SU-DHL-6 (cell line): ENCODE results near the gene ZNF385A.

Experiments
- H2AFZ ChIP-seq: fragments of 200-600 bp; sonication (generic); 2 replicates; pipeline ENCODE4 v1.6.1; 2014; ENCODE audit warnings: low read depth, mild to moderate bottlenecking, moderate library complexity, mixed read lengths, antibody characterized with exemption, low read length; ENCODE audit not compliant: severe bottlenecking
- H3F3A ChIP-seq: fragments of 200-600 bp; shearing (Covaris generic); 2 replicates; pipeline ENCODE4 v1.6.0; 2016; ENCODE audit warnings: antibody characterized with exemption, mild to moderate bottlenecking; ENCODE audit not compliant: insufficient read depth
- H3K27ac ChIP-seq: fragments of 200-600 bp; sonication (generic); 2 replicates; pipeline ENCODE4 v1.5.1; 2016; ENCODE audit warnings: low read depth, mild to moderate bottlenecking, low read length, moderate library complexity, mixed read lengths
- H3K27me3 ChIP-seq: fragments of 200-600 bp; sonication (generic), shearing (Covaris generic); 2 replicates; pipeline ENCODE4 v1.6.0; 2014; ENCODE audit warnings: mild to moderate bottlenecking, low read length
- H3K36me3 ChIP-seq: fragments of 200-600 bp; sonication (generic); 2 replicates; pipeline ENCODE4 v1.6.1; 2014; ENCODE audit warnings: mild to moderate bottlenecking, low read length, mixed read lengths
- H3K4me2 ChIP-seq: fragments of 300-600, 200-600 bp; shearing (Covaris generic), sonication (generic); 2 replicates; pipeline ENCODE4 v1.6.0; 2014; ENCODE audit warnings: low read length, low read depth, mild to moderate bottlenecking; ENCODE audit not compliant: poor library complexity, severe bottlenecking
- H3K4me3 ChIP-seq: fragments of 200-600 bp; sonication (generic); 2 replicates; pipeline ENCODE4 v1.5.1; 2014; ENCODE audit warnings: antibody characterized with exemption, low read length, mild to moderate bottlenecking, mixed read lengths; ENCODE audit not compliant: insufficient read depth, poor library complexity, severe bottlenecking
- H3K79me2 ChIP-seq: fragments of 200-600 bp; sonication (generic); 2 replicates; pipeline ENCODE4 v1.6.1; 2014; ENCODE audit warnings: mild to moderate bottlenecking, low read length, moderate library complexity; ENCODE audit not compliant: insufficient read depth
- H3K9ac ChIP-seq: fragments of 200-600 bp; sonication (generic); 2 replicates; pipeline ENCODE4 v1.7.0; 2014; ENCODE audit warnings: mild to moderate bottlenecking, low read length
- H3K9me2 ChIP-seq: fragments of 200-600 bp; sonication (generic); replicated peaks from 2 replicates; pipeline ENCODE4 v1.6.1; 2014; ENCODE audit warnings: low read length; ENCODE audit not compliant: insufficient read depth
- H3K9me3 ChIP-seq: fragments of 200-600 bp; sonication (generic); 2 replicates; pipeline ENCODE4 v1.6.1; 2014; ENCODE audit warnings: low read length, mixed read lengths; ENCODE audit not compliant: insufficient read depth
- H4K20me1 ChIP-seq: fragments of 200-600 bp; sonication (generic); 2 replicates; pipeline ENCODE4 v1.6.1; 2014; ENCODE audit warnings: low read depth, mild to moderate bottlenecking, antibody characterized with exemption, low read length, moderate library complexity, mixed read lengths
- EZH2phosphoT487 ChIP-seq: fragments of 200-600 bp; sonication (generic), shearing (Covaris generic); conservative IDR thresholded peaks from 2 replicates; pipeline ENCODE4 v1.6.1; 2018; ENCODE audit warnings: mild to moderate bottlenecking, antibody characterized with exemption, low read length, moderate library complexity, mixed read lengths
- TF ChIP-seq, protein P1 (sequence below): fragments of 200-600 bp; sonication (generic); IDR thresholded peaks from one replicate; pipeline ENCODE4 v1.5.1; 2017; ENCODE audit warnings: antibody characterized with exemption, mild to moderate bottlenecking, low read length, moderate library complexity; ENCODE audit not compliant: insufficient read depth, poor library complexity, severe bottlenecking

ZNF385A gene

DNA sequence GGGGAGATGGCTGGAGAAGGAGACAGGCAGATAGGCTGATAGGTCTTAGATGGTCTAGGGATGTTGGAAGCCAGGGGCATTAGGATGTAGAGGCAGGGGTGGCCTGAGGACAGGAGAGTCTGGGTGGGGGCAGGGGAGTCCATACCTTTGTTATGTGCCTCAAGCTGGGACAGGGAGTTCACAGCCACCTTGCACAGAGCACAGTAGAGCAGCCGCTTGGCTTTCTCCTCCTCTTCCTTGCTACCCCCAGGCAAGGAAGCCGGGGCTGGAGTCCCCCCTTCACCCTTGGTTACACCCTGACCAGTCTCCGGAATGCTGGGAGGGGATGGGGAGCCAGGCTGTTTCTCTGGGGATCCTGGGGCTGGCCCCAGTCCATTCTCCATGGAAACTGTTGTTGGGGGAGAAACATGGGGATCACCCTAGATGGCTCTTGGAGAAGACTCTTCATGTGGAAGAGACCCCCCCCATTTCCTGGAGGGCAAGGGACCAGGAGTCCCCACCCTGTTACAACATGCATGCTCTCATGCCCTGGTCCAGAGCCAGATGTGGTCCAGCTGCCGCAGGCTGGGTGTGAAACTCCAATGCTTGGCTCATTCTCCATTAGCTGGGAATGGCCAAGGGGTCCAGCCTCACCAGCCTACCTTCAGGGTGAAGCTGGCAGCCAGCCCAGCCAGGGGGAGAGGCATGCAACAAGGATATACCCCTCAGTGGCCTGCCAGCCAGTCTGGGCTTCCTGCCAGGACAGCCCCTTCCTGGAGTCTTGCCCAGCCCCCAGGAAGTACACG lies 13.0 kb downstream of the ZNF385A start:
- Histone ChIP-seq H3K27me3 (no peaks in the 10 kb centered on the region), H4K20me1 (no peaks in the 10 kb centered on the region), H3K4me2 (no peak overlapping the region), H2AFZ (no peak overlapping the region), H3K36me3 (no peaks in the 10 kb centered on the region), H3K4me3 (no peak overlapping the region), H3K79me2 (no peaks in the 10 kb centered on the region), H3K9me3 (no peaks in the 10 kb centered on the region), H3K27ac (no peak overlapping the region), H3K9me2 (no peaks in the 10 kb centered on the region), H3K9ac (no peak overlapping the region), H3F3A (no peaks in the 10 kb centered on the region)
- TF ChIP-seq, protein P1, sequence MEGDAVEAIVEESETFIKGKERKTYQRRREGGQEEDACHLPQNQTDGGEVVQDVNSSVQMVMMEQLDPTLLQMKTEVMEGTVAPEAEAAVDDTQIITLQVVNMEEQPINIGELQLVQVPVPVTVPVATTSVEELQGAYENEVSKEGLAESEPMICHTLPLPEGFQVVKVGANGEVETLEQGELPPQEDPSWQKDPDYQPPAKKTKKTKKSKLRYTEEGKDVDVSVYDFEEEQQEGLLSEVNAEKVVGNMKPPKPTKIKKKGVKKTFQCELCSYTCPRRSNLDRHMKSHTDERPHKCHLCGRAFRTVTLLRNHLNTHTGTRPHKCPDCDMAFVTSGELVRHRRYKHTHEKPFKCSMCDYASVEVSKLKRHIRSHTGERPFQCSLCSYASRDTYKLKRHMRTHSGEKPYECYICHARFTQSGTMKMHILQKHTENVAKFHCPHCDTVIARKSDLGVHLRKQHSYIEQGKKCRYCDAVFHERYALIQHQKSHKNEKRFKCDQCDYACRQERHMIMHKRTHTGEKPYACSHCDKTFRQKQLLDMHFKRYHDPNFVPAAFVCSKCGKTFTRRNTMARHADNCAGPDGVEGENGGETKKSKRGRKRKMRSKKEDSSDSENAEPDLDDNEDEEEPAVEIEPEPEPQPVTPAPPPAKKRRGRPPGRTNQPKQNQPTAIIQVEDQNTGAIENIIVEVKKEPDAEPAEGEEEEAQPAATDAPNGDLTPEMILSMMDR, result no peak
- TF ChIP-seq EZH2phosphoT487, result no peak

DNA sequence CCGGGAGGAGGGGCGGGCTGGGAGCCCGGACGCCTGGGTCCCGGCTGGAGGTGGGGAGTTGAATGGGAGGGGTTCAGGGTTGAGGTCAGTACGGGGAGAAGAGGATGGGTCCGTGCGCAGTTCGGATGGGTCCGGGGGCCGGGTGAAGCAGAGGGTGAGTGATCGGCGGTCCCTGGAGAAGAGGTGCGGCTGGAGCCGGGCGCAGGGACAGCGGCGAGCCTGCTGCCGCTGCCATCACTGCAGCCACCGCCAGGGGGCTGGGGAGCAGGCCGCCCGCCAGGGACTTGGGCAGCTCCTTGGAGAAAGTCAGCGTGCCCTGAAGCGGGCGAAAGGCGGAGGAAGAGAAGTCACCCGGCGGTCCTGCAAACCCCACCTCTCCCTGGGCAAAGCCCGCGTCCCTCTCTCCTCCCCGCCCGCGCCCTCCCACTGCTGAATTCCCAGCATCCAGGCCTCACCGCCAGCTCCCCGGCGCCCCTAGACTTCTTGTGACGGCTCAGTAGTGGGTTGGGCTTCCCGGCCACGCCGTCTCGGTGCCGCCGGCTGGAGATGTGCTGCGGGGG lies 14.3 kb downstream of the ZNF385A start:
- H3K79me2 ChIP-seq, result no peaks in the 10 kb centered on the region
- no peak for TF ChIP-seq EZH2phosphoT487
- TF ChIP-seq, protein P1, result peak; percentile 36
- no peaks in the 10 kb centered on the region for H3F3A ChIP-seq
- H3K9me2 ChIP-seq, result no peaks in the 10 kb centered on the region
- no peaks in the 10 kb centered on the region for H3K27me3 ChIP-seq
- H3K4me2 ChIP-seq, result peak overlapping the region; percentile 58
- H3K4me3 ChIP-seq, result peak overlapping the region; percentile 38
- peak overlapping the region; percentile 62 for H2AFZ ChIP-seq
- H3K27ac ChIP-seq, result no peak overlapping the region
- no peaks in the 10 kb centered on the region for H3K36me3 ChIP-seq
- H4K20me1 ChIP-seq, result no peaks in the 10 kb centered on the region
- no peaks in the 10 kb centered on the region for H3K9me3 ChIP-seq
- H3K9ac ChIP-seq, result peak overlapping the region; percentile 45

DNA sequence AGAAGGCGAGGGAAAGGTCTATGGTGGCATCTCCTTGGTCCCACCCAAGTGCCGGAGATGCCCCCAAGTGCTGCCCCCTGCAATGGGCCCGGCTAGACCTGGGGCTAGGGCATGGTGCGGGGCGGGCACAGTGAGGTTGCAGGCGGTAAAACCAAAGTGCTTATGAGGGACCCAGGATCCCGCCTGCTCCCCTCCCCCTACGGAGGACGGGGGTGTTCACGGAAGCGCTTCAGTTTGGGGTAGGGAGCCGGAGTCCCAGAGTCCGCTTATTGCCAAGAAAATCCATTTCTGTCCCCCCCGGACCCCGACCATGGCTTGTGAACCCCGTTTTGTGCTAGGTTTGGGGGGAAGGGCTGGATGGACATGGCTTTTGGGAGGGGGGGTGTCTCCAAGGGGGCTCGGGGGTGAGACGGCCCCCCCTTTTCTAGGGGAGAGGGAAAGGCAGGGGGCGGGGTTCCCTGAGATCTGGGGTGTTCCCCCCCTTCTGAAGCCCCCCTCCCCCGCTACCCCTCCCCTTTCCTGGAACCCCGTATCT lies 14.9 kb downstream of the ZNF385A start:
- peak overlapping the region; percentile 15 for H3K27ac ChIP-seq
- H3K4me2 ChIP-seq, result peak overlapping the region; percentile 58
- H3K27me3 ChIP-seq, result no peaks in the 10 kb centered on the region
- TF ChIP-seq EZH2phosphoT487, result no peak
- TF ChIP-seq, protein P1, result no peak
- no peaks in the 10 kb centered on the region for H3K9me2 ChIP-seq
- no peaks in the 10 kb centered on the region for H3F3A ChIP-seq
- no peak overlapping the region for H2AFZ ChIP-seq
- H3K9me3 ChIP-seq, result no peaks in the 10 kb centered on the region
- H3K4me3 ChIP-seq, result peak overlapping the region; percentile 38
- no peaks in the 10 kb centered on the region for H4K20me1 ChIP-seq
- peak overlapping the region; percentile 45 for H3K9ac ChIP-seq
- H3K79me2 ChIP-seq, result no peaks in the 10 kb centered on the region
- H3K36me3 ChIP-seq, result no peaks in the 10 kb centered on the region
